Gastrocnemius medialis (tissue), 4 donors: ENCODE data around the gene PODN. TPM values are rescaled to one million over a fixed set of nuclear protein-coding genes. Genes with fewer than 3 reads are reported as not detected.

Source experiments
- ATAC-seq, 2 donors: fragments of 150-250 bp; one replicate each; pipeline ENCODE4 v1.9.1; 2016
- DNase-seq, 2 donors: peaks; one replicate each; pipeline ENCODE4 v3.0.0-alpha.2; 2019
- H3K27ac ChIP-seq, 4 donors: fragments of 200-600 bp; sonication (generic); 1 replicate in 1 of 4; 2 replicates in 3 of 4; pipeline ENCODE4 v1.5.1; 2016 to 2018; ENCODE audit warnings: mild to moderate bottlenecking in 2 of 4, moderate library complexity in 1 of 4
- H3K27me3 ChIP-seq, 3 donors: fragments of 200-600 bp; sonication (generic) in 2 of 3; 1 replicate in 1 of 3; 2 replicates in 2 of 3; pipeline versions ENCODE4 v1.5.1 to v1.6.0; 2016 to 2019; ENCODE audit warnings: mild to moderate bottlenecking in 1 of 3, moderate library complexity in 1 of 3
- H3K36me3 ChIP-seq, 2 donors: fragments of 200-600 bp; sonication (generic) in 1 of 2; one replicate each; pipeline ENCODE4 v1.5.1; 2017 to 2018
- H3K4me1 ChIP-seq, 2 donors: fragments of 200-600 bp; sonication (generic) in 1 of 2; one replicate each; pipeline ENCODE4 v1.5.1; 2016 to 2017; ENCODE audit warnings: mild to moderate bottlenecking in 2 of 2
- H3K4me3 ChIP-seq, 4 donors: fragments of 200-600 bp; sonication (generic) in 3 of 4; 1 replicate in 1 of 4; 2 replicates in 3 of 4; pipeline ENCODE4 v1.5.1; 2016 to 2019; ENCODE audit warnings: mild to moderate bottlenecking in 2 of 4
- H3K9me3 ChIP-seq, 3 donors: fragments of 200-600 bp; sonication (generic) in 2 of 3; 1 replicate in 1 of 3; 2 replicates in 2 of 3; pipeline ENCODE4 v1.5.1; 2016 to 2019
- CTCF ChIP-seq, 5 experiments: fragments of 450-650 bp in 3 of 5; fragments of 200-600 bp in 2 of 5; sonication (generic) in 2 of 5; IDR thresholded peaks in 4 of 5; conservative IDR thresholded peaks in 1 of 5; 1 replicate in 4 of 5; 2 replicates in 1 of 5; pipeline ENCODE4 v1.5.1; 2016 to 2019; ENCODE audit warnings: antibody characterized with exemption in 5 of 5, mild to moderate bottlenecking in 3 of 5, moderate library complexity in 3 of 5
- POLR2A ChIP-seq, 2 donors: fragments of 450-650 bp; IDR thresholded peaks; one replicate each; pipeline ENCODE4 v1.6.1; 2017; ENCODE audit warnings: antibody characterized with exemption in 2 of 2, mild to moderate bottlenecking in 2 of 2, moderate library complexity in 2 of 2
- in situ Hi-C, 4 donors: fragments of 200-750 bp; cut with MboI; loops; one replicate each; pipeline versions ENCODE4 v1.15.0 to v1.8.0; 2017; ENCODE audit warnings: low sequenced_read_pairs in 4 of 4
- intact Hi-C: fragments of 100-400 bp; cut with DNase I; formaldehyde crosslinking; loops from one replicate; pipeline ENCODE4 v1.15.1; 2023; ENCODE audit warnings: low total_unique reads
- total RNA-seq, 4 donors: library from RNA; depleted of rRNA; stranded (reverse); fragments of >200 nt; gene quantifications; one replicate each; pipeline versions ENCODE4 v1.1.0 to v1.2.3, GENCODE V29; 2016

The PODN gene
- total RNA-seq, 4 donors from 2014 or later, result 10.2 to 15.9 (median 13.0) TPM

- H3K4me1 ChIP-seq, result peaks cover 0 to 14% of the 10 kb centered on the region in 2 donors
- peaks cover 0 to 2% (median 0%) of the 10 kb centered on the region in 3 donors for H3K27me3 ChIP-seq
- intact Hi-C loops, result no loop called here
- ATAC-seq (no peak), DNase-seq (no peak)
- in situ Hi-C loops, result no loop called here
- H3K9me3 ChIP-seq, result no peaks in the 10 kb centered on the region
- no peak overlapping the region for H3K27ac ChIP-seq
- no peak overlapping the region for H3K4me3 ChIP-seq
- TF ChIP-seq CTCF (IDR thresholded peaks at IDR 0.05 in 4 of 5, conservative IDR thresholded peaks at IDR 0.05 in 1 of 5) (no peak), POLR2A (IDR thresholded peaks at IDR 0.05) (no peak)
- no peaks in the 10 kb centered on the region for H3K36me3 ChIP-seq
These were observed 45.1 kb downstream of the PODN start for GRCh38 chr1:53107090-53107489.

GRCh38 chr1:53107570-53108322, 45.7 kb downstream of the PODN start:
- H3K4me3 ChIP-seq, result no peak overlapping the region
- in situ Hi-C loops, result no loop called here
- intact Hi-C loops, result no loop called here

DNA sequence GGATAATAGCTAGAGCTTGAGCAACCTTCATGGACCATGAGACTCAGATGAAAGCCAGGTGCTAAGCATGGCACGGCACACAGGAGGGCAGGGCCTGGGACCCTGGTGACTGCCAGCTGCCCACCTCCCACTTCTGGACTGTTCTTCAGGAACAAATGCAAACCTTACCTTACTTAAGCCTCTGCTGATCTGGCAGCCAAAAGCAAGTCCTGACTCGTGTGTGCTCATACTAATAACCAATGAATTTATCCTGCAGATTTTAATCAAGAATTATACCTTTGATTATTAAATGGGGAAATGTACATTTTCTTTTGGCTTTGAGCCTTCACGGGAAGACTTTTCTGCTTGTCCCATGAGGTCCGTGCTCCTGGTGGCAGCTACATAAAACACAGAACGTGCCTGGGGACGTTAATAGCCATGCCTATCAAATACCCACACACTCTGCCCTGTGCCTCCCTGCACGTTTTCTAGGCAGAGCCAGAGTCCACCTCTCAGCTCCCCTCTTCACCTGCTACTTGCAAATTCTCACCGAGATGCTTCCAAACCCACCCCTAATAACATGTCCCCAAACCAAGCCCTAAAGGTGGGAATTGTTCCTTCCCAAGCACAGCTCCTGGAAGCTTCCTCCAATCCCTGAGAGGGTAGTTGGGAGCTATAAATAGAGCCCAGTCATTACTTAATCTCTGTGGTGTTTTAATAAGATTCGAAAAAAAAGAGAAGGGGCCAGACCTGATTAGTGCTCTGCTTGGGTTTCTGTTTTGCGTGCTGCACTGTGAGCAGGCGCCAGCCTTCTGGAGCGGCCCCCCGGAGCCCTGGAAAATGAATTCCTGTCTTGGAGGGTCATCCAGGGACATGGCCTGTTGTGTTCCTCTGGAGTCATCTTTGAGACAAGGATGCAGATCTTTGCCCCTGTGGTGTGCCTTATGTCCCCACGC, 46.9 kb downstream of the PODN start:
- in situ Hi-C loops, result no loop called here
- intact Hi-C loops, result no loop called here
- no peak overlapping the region for H3K4me3 ChIP-seq
- peaks cover 0 to 14% of the 10 kb centered on the region in 2 donors for H3K4me1 ChIP-seq
- H3K36me3 ChIP-seq, result no peaks in the 10 kb centered on the region
- H3K27me3 ChIP-seq, result peaks cover 0 to 2% (median 0%) of the 10 kb centered on the region in 3 donors
- DNase-seq (no peak), ATAC-seq (peak in 1 of 2 donors; percentile 33)
- no peaks in the 10 kb centered on the region for H3K9me3 ChIP-seq
- no peak overlapping the region for H3K27ac ChIP-seq
- TF ChIP-seq POLR2A (IDR thresholded peaks at IDR 0.05) (no peak), CTCF (IDR thresholded peaks at IDR 0.05 in 4 of 5, conservative IDR thresholded peaks at IDR 0.05 in 1 of 5) (no peak)

More at GRCh38 chr1:53107570-53108322, 45.7 kb downstream of the PODN start:
- TF ChIP-seq POLR2A (IDR thresholded peaks at IDR 0.05), result no peak
- no peak for TF ChIP-seq CTCF (IDR thresholded peaks at IDR 0.05 in 4 of 5, conservative IDR thresholded peaks at IDR 0.05 in 1 of 5)
- H3K4me1 ChIP-seq, result peaks cover 0 to 14% of the 10 kb centered on the region in 2 donors
- H3K27me3 ChIP-seq, result peaks cover 0 to 2% (median 0%) of the 10 kb centered on the region in 3 donors
- DNase-seq, result no peak
- no peak for ATAC-seq
- H3K27ac ChIP-seq, result no peak overlapping the region
- H3K36me3 ChIP-seq, result no peaks in the 10 kb centered on the region
- H3K9me3 ChIP-seq, result no peaks in the 10 kb centered on the region

DNA sequence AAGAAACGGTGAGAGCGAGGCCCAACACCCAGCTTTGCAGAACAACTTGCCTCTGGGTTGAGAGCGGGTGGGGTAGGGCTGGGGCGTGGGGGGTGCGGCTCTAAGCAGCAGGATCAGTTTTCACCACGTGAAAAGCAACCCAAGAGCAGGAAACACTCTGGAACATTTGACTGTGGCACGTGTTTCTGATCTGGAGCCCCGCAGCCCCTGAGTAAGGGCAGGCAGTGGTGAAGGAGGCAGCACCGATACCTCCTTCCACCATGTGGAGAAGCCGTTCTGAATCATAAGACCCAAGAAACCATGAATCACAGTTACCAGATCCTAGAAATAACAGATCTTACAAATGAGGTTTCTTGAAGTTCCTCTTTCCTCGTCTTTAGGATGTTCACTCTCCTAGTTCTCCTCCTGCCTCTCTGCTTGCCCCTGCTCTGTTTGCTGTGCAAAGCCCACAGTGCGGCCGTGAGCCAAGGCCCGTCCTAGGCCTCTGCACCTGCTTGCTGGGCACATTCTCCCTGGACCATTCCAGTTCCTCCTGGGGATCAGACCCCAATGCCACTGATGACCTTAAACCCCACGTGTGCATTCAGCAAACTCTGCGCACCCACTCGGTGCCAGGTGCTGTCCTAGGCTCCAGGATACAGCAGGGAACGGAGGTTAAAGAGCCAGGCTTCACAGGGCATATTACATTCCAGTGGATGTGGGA, 48.5 kb downstream of the PODN start:
- DNase-seq (no peak), ATAC-seq (peak in 1 of 2 donors; percentile 45)
- Histone ChIP-seq H3K4me1 (peaks cover 0 to 14% of the 10 kb centered on the region in 2 donors), H3K9me3 (no peaks in the 10 kb centered on the region), H3K4me3 (no peak overlapping the region), H3K27ac (no peak overlapping the region), H3K27me3 (no peaks in the 10 kb centered on the region), H3K36me3 (no peaks in the 10 kb centered on the region)
- intact Hi-C loops, result no loop called here
- no peak for TF ChIP-seq CTCF (IDR thresholded peaks at IDR 0.05 in 4 of 5, conservative IDR thresholded peaks at IDR 0.05 in 1 of 5)
- TF ChIP-seq POLR2A (IDR thresholded peaks at IDR 0.05), result no peak
- in situ Hi-C loops, result no loop called here
